Kidney (tissue), 14 donors: ENCODE data around the gene PTPRM. TPM values are rescaled to one million over a fixed set of nuclear protein-coding genes. Genes with fewer than 3 reads are reported as not detected.

Source experiments
- DNase-seq, 5 donors: peaks; one replicate each; pipeline ENCODE4 v3.0.0-alpha.2; 2013 to 2020
- FAIRE-seq: peaks from 2 replicates; lab custom pipeline; 2012; peaks lifted over from hg19 to GRCh38; lab: Jason Lieb, UNC
- H3K27ac ChIP-seq, 2 donors: one replicate each; pipeline ENCODE4 v1.7.0; 2013; ENCODE audit warnings: low read depth in 2 of 2, low read length in 2 of 2, inconsistent platforms in 1 of 2
- H3K27me3 ChIP-seq: one replicate; pipeline ENCODE4 v1.7.1; 2013; ENCODE audit warnings: low read length, inconsistent platforms; ENCODE audit not compliant: control insufficient read depth, insufficient read depth
- H3K36me3 ChIP-seq, 3 donors: one replicate each; pipeline versions ENCODE4 v1.7.0 to v1.7.1; 2013; ENCODE audit warnings: low read length in 3 of 3, control low read depth in 1 of 3, inconsistent platforms in 1 of 3; ENCODE audit not compliant: insufficient read depth in 3 of 3, control insufficient read depth in 2 of 3
- H3K4me1 ChIP-seq, 3 donors: one replicate each; pipeline versions ENCODE4 v1.7.0 to v1.7.1; 2013; ENCODE audit warnings: low read length in 3 of 3, inconsistent platforms in 1 of 3, low read depth in 1 of 3; ENCODE audit not compliant: control insufficient read depth in 2 of 3, insufficient read depth in 2 of 3
- H3K4me3 ChIP-seq, 3 donors: one replicate each; pipeline versions ENCODE4 v1.7.0 to v1.8.1; 2013; ENCODE audit warnings: low read length in 3 of 3, control low read depth in 1 of 3, inconsistent platforms in 1 of 3
- H3K9ac ChIP-seq, 3 donors: one replicate each; pipeline versions ENCODE4 v1.7.0 to v1.7.1; 2013; ENCODE audit warnings: low read length in 3 of 3, control low read depth in 1 of 3, inconsistent platforms in 1 of 3
- H3K9me3 ChIP-seq, 3 donors: one replicate each; pipeline versions ENCODE4 v1.7.0 to v1.7.1; 2013; ENCODE audit warnings: low read length in 3 of 3, control low read depth in 1 of 3, inconsistent platforms in 1 of 3; ENCODE audit not compliant: control insufficient read depth in 2 of 3, insufficient read depth in 1 of 3
- CTCF ChIP-seq: IDR thresholded peaks from 3 replicates; pipeline ENCODE4 v1.5.1; 2012; ENCODE audit warnings: mild to moderate bottlenecking, moderate library complexity, borderline replicate concordance; ENCODE audit not compliant: insufficient read depth; ENCODE audit errors: extremely low read depth
- intact Hi-C: fragments of 100-400 bp; cut with DNase I; formaldehyde crosslinking; loops from one replicate; pipeline ENCODE4 v1.11.1; 2022
- polyA plus RNA-seq: library from polyadenylated mRNA; stranded (reverse); fragments of 350-450 nt; fragmentation: Illumina TruSeq; extraction: RNeasy Lipid Tissue Mini Kit (QIAGEN cat#74804); gene quantifications from one replicate; pipeline ENCODE4 v1.2.3, GENCODE V29; 2014; ENCODE audit warnings: low read depth, low replicate concordance; ENCODE audit not compliant: insufficient read depth
- total RNA-seq: library from RNA; stranded (reverse); fragmentation: NEBNext Ultra II Directional; extraction: Animal tissue kit (Norgen Biotek cat#: 25700); gene quantifications from one replicate; pipeline ENCODE4 v1.2.1, GENCODE V29; 2021
- donor health status: control.
- donor health status: control.
- donor health status: control.
- donor health status: control.
- donor health status: control.
- donor health status: DM: yes; HTN: yes; CAD: no.
- donor health status: Normal renal cell carcinoma (clear cell type).

The PTPRM gene
- total and polyA plus RNA-seq, 2 donors from 2014 or later = 52.4 to 98.9 TPM

- H3K4me3 ChIP-seq = no peak overlapping the region
- H3K27me3 ChIP-seq = no peaks in the 10 kb centered on the region
- no peaks in the 10 kb centered on the region for H3K4me1 ChIP-seq
- intact Hi-C loops = no loop called here
- no peaks in the 10 kb centered on the region for H3K9me3 ChIP-seq
- no peak overlapping the region for H3K9ac ChIP-seq
- H3K27ac ChIP-seq = no peak overlapping the region
- FAIRE-seq = no peak
- TF ChIP-seq CTCF = no peak
- H3K36me3 ChIP-seq = no peaks in the 10 kb centered on the region
- no peak for DNase-seq
These were observed 602.6 kb downstream of the PTPRM start for GRCh38 chr18:8169722-8170121.

- TF ChIP-seq CTCF = no peak
- intact Hi-C loops = no loop called here
- peak in 1 of 5 donors; percentile 12 for DNase-seq
- H3K4me1 ChIP-seq = peaks cover 5 to 17% (median 9%) of the 10 kb centered on the region in 3 donors
- FAIRE-seq = no peak
- H3K9ac ChIP-seq = no peak overlapping the region
- H3K27me3 ChIP-seq = no peaks in the 10 kb centered on the region
- H3K36me3 ChIP-seq = no peaks in the 10 kb centered on the region
- no peaks in the 10 kb centered on the region for H3K9me3 ChIP-seq
- no peak overlapping the region for H3K27ac ChIP-seq
- no peak overlapping the region for H3K4me3 ChIP-seq
These were observed 607.7 kb downstream of the PTPRM start for GRCh38 chr18:8174771-8175170.

- Histone ChIP-seq H3K36me3 (no peaks in the 10 kb centered on the region), H3K4me1 (peaks cover 5 to 17% (median 9%) of the 10 kb centered on the region in 3 donors), H3K27ac (no peak overlapping the region), H3K27me3 (no peaks in the 10 kb centered on the region), H3K9ac (no peak overlapping the region), H3K9me3 (no peaks in the 10 kb centered on the region), H3K4me3 (no peak overlapping the region)
- FAIRE-seq (no peak), DNase-seq (peak in 2 of 5 donors; percentile 38 to 51)
- no peak for TF ChIP-seq CTCF
- intact Hi-C loops = no loop called here
These were observed 608.5 kb downstream of the PTPRM start for GRCh38 chr18:8175501-8176061.

- intact Hi-C loops = no loop called here
- TF ChIP-seq CTCF = no peak
- H3K4me1 ChIP-seq = peaks cover 5 to 17% (median 9%) of the 10 kb centered on the region in 3 donors
- H3K27ac ChIP-seq = no peak overlapping the region
- no peaks in the 10 kb centered on the region for H3K36me3 ChIP-seq
- no peaks in the 10 kb centered on the region for H3K9me3 ChIP-seq
- no peak overlapping the region for H3K4me3 ChIP-seq
- no peak overlapping the region for H3K9ac ChIP-seq
- DNase-seq = peak in 1 of 5 donors; percentile 11
- H3K27me3 ChIP-seq = no peaks in the 10 kb centered on the region
- no peak for FAIRE-seq
These were observed 609.0 kb downstream of the PTPRM start for GRCh38 chr18:8176109-8176508.
